HEK293T (cell line): Measurements from ENCODE around the gene BCAM.

ENCODE experiments used
- BHLHE40 ChIP-seq: fragments of 450-650 bp; IDR thresholded peaks from 2 replicates; pipeline ENCODE4 v1.6.1; 2016; ENCODE audit warnings: mild to moderate bottlenecking, moderate library complexity, borderline replicate concordance
- ELF4 ChIP-seq: fragments of 450-650 bp; IDR thresholded peaks from 2 replicates; pipeline ENCODE4 v1.6.1; 2017; ENCODE audit warnings: antibody characterized with exemption
- FOXK2 ChIP-seq: fragments of 450-650 bp; IDR thresholded peaks from 2 replicates; pipeline ENCODE4 v1.6.1; 2016; ENCODE audit warnings: mild to moderate bottlenecking
- FOXM1 ChIP-seq: fragments of 450-650 bp; IDR thresholded peaks from 2 replicates; pipeline ENCODE4 v1.6.1; 2017; ENCODE audit warnings: mild to moderate bottlenecking, borderline replicate concordance
- SP1 ChIP-seq: fragments of 450-650 bp; IDR thresholded peaks from 2 replicates; pipeline ENCODE4 v1.6.1; 2017
- TARDBP ChIP-seq: fragments of 450-650 bp; IDR thresholded peaks from 2 replicates; pipeline ENCODE4 v1.6.1; 2016
- ZNF384 ChIP-seq: fragments of 450-650 bp; IDR thresholded peaks from 2 replicates; pipeline ENCODE4 v1.6.1; 2016

- TF ChIP-seq ZNF384 (no peak), SP1 (no peak), FOXK2 (no peak), TARDBP (no peak), BHLHE40 (no peak), FOXM1 (no peak), ELF4 (no peak)
These were observed 40.0 kb downstream of the BCAM start for GRCh38 chr19:44848812-44849447.
